Activated T-helper 1 cell treated with anti-CD3 and anti-CD28 coated beads, Interleukin-2, amount 50 U/mL, for 16 hours (primary cell): ENCODE measurements around the gene KIF6.

Experiments used
- DNase-seq, 2 donors: peaks; one replicate each; pipeline ENCODE4 v3.0.0-alpha.2; 2020; ENCODE audit warnings: low read depth in 1 of 2, low spot score in 1 of 2

KIF6 gene, protein sequence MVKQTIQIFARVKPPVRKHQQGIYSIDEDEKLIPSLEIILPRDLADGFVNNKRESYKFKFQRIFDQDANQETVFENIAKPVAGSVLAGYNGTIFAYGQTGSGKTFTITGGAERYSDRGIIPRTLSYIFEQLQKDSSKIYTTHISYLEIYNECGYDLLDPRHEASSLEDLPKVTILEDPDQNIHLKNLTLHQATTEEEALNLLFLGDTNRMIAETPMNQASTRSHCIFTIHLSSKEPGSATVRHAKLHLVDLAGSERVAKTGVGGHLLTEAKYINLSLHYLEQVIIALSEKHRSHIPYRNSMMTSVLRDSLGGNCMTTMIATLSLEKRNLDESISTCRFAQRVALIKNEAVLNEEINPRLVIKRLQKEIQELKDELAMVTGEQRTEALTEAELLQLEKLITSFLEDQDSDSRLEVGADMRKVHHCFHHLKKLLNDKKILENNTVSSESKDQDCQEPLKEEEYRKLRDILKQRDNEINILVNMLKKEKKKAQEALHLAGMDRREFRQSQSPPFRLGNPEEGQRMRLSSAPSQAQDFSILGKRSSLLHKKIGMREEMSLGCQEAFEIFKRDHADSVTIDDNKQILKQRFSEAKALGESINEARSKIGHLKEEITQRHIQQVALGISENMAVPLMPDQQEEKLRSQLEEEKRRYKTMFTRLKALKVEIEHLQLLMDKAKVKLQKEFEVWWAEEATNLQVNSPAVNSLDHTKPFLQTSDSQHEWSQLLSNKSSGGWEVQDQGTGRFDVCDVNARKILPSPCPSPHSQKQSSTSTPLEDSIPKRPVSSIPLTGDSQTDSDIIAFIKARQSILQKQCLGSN

DNA sequence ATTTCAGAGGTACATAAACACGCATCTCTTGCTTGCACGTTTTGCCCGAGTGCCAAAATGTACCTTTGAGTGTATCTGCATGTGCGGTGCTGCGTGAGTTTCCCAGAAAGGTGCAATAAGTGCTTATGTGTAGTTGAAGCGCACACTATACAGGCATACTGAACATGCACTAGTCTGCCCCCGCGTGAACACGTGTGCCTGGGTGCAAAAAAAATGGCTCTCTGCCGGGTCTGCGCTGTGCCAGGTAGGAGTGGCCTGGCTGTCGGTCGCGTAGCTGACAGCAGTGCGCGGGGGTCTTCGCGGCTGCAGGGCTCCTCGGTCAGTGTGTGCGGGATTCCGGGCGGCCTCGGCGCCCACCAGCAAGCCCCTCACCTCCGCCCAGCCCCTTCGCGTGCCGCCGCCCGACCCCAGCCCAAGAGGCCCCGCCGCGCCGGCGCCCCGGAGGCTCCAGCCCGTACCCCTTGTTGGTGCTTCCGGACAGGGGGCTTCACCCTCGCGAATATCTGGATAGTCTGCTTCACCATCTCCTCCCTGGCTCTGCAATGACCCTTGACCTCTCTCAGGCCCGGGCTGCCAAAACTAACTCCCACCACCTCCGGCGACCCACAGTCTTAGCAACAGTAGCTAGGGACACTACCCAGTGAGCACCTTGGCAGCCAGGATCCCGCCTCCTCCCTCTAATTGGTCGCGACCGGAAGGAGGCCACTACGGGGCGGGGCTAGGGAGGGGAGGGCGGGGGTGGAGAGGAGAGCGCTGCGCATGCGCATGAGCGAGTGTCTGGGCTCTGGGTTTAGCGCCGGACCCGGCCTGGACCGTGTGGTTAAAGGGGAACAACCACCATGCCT is at the start of gene KIF6:
Gene KIF6 (minus strand): TSS at position 622 of the 845 bp plus-strand sequence. CDS start 98 bp downstream, at position 524.
- peak; percentile 37 to 54 for DNase-seq

DNA sequence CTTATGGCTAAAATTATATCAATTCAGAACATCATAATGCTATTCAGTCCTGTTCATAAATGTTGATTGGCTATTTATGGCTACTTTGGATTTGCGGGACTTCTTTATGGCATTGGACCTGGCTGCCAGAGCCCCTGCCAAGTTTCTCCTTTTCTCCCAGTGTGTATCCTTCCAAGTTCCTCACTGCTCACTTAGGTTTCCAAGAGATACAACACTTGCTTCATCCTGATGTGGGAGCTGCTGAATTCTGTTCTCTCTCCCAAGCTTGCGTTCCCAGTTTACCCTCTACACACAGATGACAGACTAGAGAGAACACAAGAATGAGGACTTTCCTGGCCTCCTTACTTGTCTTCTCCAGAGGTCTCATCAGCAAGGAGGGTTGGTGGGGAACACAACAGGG is 48.6 kb upstream of the KIF6 start:
- no peak for DNase-seq

DNA sequence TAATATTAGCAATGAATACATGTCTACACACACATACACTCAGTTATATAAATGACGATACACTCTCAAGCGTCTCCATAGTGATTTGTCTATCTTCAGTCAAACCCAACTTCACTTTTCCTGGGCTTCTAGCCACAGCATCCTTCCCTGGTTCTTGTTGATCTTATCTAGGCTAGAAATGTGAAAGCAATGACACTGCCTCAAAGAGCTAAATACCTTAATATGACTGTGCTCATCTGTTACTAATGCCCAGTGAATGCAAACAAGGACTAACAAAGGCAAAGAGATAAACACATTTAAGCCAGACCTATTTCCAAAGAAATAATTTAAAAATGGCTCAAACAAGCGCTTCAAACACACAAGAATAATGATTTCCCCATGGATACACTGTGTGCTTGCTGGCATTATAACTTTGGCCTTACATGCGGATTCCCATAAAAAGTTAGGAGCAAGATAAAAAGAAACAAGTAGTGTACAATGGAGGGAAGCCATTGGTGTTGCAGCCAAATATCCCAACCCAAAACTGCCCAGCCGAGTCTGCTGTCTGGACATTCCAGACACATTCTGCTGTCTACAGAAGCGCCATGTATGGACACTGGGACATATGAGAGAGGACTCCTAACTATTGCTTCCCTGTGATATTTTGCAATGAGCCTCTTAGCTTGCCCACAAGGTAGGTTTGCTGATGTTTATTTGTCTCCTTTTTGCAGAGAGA is 47.5 kb upstream of the KIF6 start:
- no peak for DNase-seq

DNA sequence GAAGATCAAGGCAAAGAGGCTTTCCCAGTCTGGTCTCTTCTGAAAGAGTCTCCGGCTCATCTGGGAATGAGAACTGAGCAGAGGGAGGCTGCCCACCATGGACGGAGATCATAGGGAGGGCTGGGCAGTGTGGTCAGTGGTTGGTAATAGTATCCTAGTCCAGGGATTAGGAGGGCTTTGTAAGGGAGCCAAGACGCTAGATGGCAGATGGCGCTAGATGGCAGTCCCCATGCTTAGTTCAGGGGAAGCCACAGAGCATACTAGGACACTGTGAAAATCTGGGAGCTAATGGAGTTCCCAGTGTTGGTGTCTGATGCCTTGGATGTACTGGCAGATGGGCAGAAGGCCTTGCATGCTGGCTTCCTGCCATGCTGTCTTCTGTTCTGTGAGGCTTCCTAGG is 45.2 kb upstream of the KIF6 start:
- no peak for DNase-seq

DNA sequence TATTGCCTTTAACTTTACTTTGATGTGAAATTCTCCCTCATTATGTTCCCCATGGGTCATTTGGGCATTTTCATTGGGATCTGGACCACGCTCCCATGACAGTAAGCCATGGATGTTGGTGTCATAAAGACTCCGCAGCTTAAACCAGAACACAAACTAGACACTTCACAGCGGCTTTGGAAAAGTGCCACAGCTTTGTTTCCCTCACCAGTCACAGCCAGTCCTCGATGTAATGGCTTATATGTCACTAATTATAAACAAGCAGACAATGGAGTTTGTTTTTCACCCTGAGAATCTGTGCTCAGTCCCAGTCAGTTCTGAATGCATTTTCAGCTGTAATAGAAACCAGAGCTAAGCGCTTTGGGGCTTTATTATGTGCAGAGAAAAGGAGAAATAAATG is 43.8 kb upstream of the KIF6 start:
- DNase-seq = no peak

DNA sequence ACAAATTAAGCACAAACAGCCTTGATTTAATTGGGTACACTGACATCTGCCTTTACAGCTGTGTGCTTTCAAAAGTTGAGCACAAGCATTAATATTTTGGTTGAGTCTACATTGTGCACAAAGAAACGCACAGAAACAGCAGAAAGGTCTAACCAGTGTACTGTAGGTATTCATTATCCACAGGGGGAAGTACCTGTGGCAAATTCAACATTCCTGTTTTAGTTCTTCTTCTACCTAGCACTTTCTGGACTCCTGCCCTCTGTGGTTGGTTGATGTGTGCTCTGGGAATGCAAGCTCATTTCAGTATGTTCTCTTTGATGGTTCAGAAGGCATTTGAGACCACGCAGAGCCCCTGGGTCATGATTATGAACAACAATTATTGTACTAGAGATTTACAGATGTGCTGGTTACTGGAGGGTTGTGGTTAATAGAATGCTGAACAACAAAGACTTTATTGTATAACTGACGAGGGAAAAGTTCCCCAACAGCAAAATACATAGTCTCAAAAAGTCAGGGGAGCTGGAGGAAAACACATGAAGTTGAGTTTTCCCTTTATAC is 40.4 kb upstream of the KIF6 start:
- no peak for DNase-seq

DNA sequence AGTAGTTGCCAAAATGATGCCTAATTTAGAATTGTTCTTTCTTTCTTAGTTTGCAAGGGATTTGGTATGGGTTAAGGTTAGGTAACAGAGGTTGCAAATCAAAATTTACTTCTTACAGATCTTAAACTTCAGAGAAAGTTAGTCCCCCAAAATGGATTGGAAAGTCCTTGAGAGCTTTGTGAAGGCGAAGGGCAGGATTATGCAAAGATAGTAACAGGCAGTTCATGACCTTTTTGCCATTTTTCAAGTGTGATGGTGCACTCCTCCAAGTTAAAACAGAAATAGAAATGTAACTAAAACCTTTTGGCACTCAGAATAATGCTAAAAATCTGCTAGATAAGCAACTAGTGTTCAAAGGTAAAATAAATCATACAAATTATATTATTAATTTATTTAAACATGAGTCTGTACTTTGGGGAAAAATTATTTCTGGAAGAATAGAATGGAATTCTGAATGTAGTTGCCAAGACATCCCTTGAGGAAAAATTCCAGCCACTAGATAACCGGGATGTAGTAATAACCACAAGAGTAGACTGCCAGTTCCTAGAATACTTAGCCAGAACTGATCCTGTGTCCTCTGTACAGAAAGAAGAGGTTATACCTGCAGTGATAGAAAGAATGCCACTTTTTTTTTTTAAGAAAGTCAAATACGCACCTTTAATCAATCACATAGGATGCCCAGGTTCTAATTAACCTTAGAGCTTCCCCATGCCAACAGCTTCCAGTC is 35.2 kb upstream of the KIF6 start:
- DNase-seq = no peak

DNA sequence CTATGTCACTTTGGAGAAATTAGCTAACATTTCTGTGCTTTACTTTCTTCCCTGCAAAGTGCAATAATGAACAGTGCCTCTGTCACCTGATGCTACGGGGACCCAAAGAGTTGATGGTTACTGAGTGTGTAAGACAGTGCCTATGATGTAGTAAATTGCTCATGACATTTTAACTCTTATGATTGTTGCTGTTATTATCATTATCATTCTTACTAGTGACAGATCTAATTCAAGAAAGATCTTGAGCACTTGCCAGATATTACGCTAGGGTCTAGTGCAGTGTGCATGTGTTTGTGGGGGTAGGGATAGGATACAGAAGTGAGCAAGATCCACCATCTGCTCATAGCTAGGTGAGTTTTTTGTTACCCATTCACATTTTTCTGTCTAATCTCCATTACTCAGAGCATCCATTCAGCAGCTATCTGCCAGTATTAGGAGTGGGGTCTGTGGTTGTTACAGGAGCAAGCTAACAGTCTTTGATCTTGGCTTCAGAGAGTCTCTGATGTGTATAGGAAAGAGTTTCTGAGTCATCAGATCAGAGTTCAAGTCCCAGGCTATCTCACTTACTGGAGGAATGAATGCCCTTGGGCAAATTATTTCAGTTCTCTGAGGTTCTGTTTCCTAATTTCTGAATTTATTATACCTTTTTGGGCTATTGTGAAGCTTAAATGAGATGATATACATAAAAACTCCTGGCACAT is 33.8 kb upstream of the KIF6 start:
- DNase-seq = no peak

DNA sequence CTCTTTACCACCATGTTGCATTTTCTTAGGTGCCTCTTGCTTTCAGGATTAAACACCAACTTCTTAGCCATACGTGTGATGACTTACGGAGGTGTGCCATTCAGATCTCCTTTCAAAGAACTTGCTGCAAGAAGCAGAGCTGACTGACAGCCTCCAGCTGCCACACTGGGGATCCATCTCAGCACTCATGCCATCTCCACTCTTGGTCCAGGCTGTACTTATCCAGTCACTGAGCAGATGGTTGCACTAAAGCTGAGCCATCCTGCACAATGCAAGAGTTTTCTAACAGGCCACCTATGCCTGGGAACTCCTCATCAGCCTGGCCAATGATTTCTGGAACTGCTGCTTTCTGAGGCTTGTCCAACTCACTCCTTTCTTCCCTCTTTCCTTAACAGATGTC is 31.4 kb upstream of the KIF6 start:
- no peak for DNase-seq

DNA sequence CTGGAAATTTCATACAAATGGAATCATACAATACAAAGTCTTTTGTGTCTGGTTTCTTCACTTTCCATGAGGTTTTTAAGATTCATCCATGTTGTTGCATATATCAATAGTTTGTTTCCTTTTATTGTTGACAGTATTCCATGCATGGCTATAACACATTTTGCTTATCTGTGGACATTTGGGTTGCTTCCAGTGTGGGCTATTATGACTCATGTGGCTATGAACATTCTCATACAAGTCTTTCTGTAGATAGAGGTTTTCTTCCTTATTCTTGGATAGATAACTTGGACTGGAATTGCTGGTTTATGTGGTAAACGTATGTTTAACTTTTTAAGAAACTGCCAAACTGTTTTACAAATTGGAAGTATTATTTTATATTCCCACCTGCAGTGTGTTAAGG is 30.0 kb upstream of the KIF6 start:
- DNase-seq = no peak

DNA sequence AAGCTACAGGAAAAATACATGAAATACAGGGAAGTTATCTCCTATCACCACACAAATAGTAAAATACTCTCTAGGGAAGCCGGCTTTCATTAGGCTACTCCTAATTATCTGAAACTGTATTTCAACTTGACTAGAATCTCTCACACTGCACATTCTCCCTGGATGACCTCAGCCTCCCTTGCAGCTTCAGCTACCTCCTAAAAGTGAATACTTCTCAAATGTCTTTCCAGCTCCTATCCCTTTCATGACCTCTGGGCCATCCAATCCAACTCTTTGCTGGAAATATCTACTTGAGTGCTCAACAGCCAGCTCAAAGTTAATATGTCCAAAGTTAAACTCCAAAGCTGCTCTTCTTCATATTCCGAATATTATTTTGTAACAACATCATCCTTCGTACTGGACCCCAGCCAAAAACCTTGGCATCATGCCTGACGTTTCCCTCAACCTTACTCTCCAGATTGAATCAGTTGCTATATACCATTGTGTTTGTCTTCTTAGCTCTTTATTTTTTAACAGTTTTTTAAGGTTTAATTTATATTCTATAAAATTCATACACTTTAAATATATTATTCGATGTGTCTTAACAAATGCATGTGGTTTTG is 29.4 kb upstream of the KIF6 start:
- DNase-seq = no peak

DNA sequence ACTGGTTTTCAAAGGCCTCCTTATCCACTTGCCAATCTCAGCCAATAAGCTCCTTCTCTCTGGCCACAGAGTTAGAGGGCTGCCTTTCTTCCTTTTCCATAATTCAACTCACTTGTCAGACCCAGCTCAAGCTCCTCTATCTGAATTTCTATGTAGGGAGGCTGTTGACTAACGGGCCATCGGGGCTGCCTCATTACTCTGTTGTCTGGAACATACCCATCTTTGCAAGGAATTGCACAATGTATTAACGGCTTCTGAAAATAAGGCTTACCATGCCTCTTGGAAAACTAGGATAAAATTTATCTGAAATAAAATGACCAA is 28.5 kb upstream of the KIF6 start:
- DNase-seq = no peak

DNA sequence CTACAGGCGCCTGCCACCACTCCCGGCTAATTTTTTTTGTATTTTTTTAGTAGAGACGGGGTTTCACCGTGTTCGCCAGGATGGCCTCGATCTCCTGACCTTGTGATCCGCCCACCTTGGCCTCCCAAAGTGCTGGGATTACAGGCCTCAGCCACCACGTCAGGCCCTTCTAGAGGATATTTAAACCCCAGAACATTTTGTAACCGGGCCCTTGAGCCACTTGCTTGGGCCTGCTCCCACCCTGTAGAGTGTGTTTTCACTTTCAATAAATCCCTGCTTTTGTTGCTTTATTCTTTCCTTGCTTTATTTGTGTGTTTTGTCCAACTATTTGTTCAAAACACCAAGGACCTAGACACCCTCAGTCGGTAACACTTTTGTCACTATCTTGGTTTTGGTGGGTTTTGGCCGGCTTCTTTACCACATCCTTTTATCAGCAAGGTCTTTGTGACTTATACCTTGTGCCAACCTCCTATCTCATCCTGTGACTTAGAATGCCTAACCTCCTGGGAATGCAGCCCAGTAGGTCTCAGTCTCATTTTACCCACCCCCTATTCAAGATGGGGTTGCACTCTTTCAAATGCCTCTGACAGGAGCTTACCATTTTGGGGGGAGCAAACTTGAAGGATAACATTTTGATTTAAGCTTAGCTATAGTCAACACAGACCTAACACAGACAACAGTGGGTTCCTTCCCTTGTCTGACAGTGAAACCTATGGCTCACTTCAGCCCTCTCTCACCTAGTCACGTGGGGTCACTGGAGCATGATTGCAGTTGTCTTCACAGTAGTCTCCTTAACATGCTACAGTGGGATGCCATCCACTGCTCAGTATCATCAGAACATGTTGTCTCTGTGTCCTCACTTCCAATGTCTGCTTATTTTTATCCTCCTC is 27.9 kb upstream of the KIF6 start:
- DNase-seq = no peak

DNA sequence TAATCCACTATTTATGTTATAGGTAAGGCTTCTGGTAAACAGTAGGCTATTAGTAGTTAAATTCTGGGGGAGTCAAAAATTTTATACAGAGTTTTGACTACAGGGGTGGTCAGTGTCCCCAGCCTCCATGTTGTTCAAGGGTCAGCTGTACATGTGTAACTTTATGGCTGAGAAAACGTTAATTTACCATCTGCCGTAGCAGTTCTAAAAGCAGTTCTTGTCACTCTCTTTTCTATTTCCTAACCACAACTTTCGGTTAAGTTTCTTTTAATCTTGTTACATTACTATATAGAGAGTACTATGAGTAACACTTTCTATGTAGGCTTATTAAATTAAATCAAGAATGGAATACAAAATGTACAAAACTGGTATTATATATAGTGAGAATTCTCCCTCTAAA is 21.6 kb upstream of the KIF6 start:
- no peak for DNase-seq

DNA sequence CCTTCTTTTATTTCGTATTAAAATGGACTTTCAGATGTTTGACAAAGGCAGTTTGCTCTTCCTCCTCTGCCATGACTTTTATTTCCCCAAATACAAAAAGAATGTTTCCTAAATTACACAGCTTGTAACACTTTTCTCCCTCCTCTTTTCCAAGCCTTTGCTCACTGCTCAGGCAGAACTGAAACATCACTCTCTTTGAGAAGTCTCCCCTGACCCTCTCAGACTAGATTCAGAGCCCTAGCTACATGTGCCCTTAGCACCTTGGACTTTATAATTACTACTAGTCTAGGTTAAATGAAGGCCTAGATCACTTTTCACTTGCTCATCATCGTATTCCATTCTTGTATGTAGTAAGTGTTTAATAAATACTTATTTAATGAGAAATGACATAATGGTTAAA is 8.5 kb upstream of the KIF6 start:
- DNase-seq = no peak

DNA sequence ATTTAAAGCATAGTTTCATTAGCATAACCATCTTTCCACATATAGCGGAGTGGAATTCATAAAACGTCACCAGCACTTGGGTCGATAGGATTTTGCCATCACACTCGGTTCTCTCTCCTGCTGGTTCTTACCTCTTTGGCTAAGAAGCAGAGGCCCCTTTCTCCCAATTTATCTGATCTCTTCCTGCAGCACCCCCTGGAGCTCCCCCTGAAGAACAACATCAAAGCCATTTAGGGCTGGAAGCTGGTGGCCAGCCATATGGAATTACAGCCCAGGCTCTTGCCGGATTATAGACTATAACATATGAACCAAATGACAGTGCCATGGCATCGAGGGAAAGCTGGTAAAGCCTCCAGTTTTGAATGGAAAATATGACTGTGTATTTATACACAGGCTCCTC is 6.4 kb upstream of the KIF6 start:
- DNase-seq = no peak

DNA sequence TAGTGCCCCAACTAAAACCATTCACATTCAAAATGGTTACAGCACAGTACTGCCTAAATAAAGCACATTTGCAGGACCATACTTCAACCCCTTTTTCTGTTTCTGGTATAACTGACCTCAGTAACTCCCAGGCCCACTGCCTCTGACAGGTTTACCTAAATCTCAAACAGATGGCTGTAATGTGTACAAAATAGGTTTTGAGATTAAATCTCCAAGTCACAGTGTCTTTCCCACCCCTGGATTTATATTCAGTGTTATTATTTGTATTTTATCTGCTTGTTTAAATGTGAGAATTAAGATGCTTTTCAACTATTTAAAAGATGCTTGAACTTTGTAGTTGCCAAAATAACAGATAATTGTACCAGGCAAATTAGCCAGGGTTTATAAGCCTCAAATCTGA is 4.7 kb upstream of the KIF6 start:
- DNase-seq = no peak

DNA sequence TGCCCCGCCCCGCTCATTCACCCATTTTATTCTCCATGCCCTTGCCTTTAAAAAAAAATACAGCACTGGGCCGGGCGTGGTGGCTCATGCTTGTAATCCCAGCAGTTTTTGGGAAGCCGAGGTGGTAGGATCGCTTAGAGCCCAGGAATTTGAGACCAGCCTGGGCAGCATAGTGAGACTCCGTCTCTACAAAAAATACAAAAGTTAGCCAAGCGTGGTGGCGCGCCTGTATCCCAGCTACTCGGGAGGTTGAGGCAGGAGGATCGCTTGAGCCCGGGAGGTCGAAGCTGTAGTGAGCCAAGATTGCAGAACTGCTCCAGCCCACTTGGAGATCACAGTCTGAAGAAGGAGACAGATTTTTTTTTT is 407 bp upstream of the KIF6 start:
- no peak for DNase-seq
